OCI-LY3 (cell line): ENCODE results near the gene NR3C1.

Experiments
- H2AFZ ChIP-seq: fragments of 200-600, 300-600 bp; shearing (Covaris generic); 2 replicates; pipeline ENCODE4 v1.6.0; 2014; ENCODE audit warnings: antibody characterized with exemption, low read depth, low read length
- H3K27ac ChIP-seq: fragments of 200-600, 300-600 bp; sonication (generic); 2 replicates; pipeline ENCODE4 v1.5.1; 2014; ENCODE audit warnings: mild to moderate bottlenecking, low read length, moderate library complexity, mixed read lengths
- H3K27me3 ChIP-seq: fragments of 200-600, 300-600 bp; sonication (generic); 2 replicates; pipeline ENCODE4 v1.6.1; 2014; ENCODE audit warnings: low read depth, low read length, mixed read lengths
- H3K36me3 ChIP-seq: fragments of 200-600, 300-600 bp; sonication (generic); replicated peaks from 2 replicates; pipeline ENCODE3; 2014; ENCODE audit warnings: low read depth, low read length, mixed read lengths
- H3K4me1 ChIP-seq: fragments of 300-600, 200-600 bp; sonication (generic); 2 replicates; pipeline ENCODE4 v1.6.1; 2014; ENCODE audit warnings: low read length, mixed read lengths
- H3K4me2 ChIP-seq: fragments of 200-600, 300-600 bp; sonication (generic); 2 replicates; pipeline ENCODE4 v1.6.1; 2014; ENCODE audit warnings: low read length, mixed read lengths
- H3K4me3 ChIP-seq: fragments of 300-600, 200-600 bp; sonication (generic); 2 replicates; pipeline ENCODE4 v1.5.1; 2014; ENCODE audit warnings: antibody characterized with exemption, mild to moderate bottlenecking, low read length, moderate library complexity
- H3K79me2 ChIP-seq: fragments of 300-600, 200-600 bp; shearing (Covaris generic); 2 replicates; pipeline ENCODE4 v1.6.1; 2014; ENCODE audit warnings: mild to moderate bottlenecking, low read length, mixed read lengths
- H3K9ac ChIP-seq: fragments of 300-600, 200-600 bp; shearing (Covaris generic); 2 replicates; pipeline ENCODE4 v1.6.0; 2014; ENCODE audit warnings: mild to moderate bottlenecking, low read length, moderate library complexity
- H3K9me3 ChIP-seq: fragments of 200-600, 300-600 bp; shearing (Covaris generic); 2 replicates; pipeline ENCODE4 v1.6.1; 2014; ENCODE audit warnings: low read length, mixed read lengths; ENCODE audit not compliant: insufficient read depth
- H4K20me1 ChIP-seq: fragments of 200-600, 300-600 bp; sonication (generic); 2 replicates; pipeline ENCODE4 v1.6.1; 2016; ENCODE audit warnings: low read length, mixed read lengths; ENCODE audit not compliant: insufficient read depth
- CTCF ChIP-seq: fragments of 200-600, 300-600 bp; sonication (generic); IDR thresholded peaks from 2 replicates; pipeline ENCODE4 v1.5.1; 2014; ENCODE audit warnings: antibody characterized with exemption, low read length, low read depth
- EZH2phosphoT487 ChIP-seq: fragments of 200-600 bp; shearing (Covaris generic); IDR thresholded peaks from 2 replicates; pipeline ENCODE4 v1.6.1; 2018; ENCODE audit warnings: antibody characterized with exemption, mixed run types, low read depth

Gene NR3C1

GRCh38 chr5:143231416-143231815, 172.1 kb downstream of the NR3C1 start:
- Histone ChIP-seq H4K20me1 (no peaks in the 10 kb centered on the region), H2AFZ (0 out of 2 replicates have a peak overlapping the region, but pooled peaks have one; percentile 43), H3K4me3 (no peak overlapping the region), H3K27ac (peak overlapping the region; percentile 80; the same call in 1 of the 2 replicates), H3K36me3 (no peaks in the 10 kb centered on the region), H3K4me1 (peaks cover 46% of the 10 kb centered on the region), H3K79me2 (no peaks in the 10 kb centered on the region), H3K9me3 (peaks cover 7% of the 10 kb centered on the region; the same call in 1 of the 2 replicates), H3K9ac (no peak overlapping the region), H3K27me3 (no peaks in the 10 kb centered on the region), H3K4me2 (peak overlapping the region; percentile 89)
- TF ChIP-seq CTCF (no peak), EZH2phosphoT487 (no peak)

- Histone ChIP-seq H3K27me3 (no peaks in the 10 kb centered on the region), H4K20me1 (no peaks in the 10 kb centered on the region), H3K9me3 (peaks cover 7% of the 10 kb centered on the region; the same call in 1 of the 2 replicates), H3K27ac (peak overlapping the region; percentile 80), H3K9ac (peak overlapping the region; percentile 46), H3K79me2 (no peaks in the 10 kb centered on the region), H3K4me3 (peak overlapping the region; percentile 66), H2AFZ (peak overlapping the region; percentile 78), H3K4me1 (peaks cover 46% of the 10 kb centered on the region), H3K4me2 (peak overlapping the region; percentile 89), H3K36me3 (no peaks in the 10 kb centered on the region)
- no peak for TF ChIP-seq CTCF
- no peak for TF ChIP-seq EZH2phosphoT487
Observed at GRCh38 chr5:143230676-143230996, 172.8 kb downstream of the NR3C1 start.

- Histone ChIP-seq H2AFZ (peak overlapping the region; percentile 78), H3K27ac (peak overlapping the region; percentile 80), H3K79me2 (no peaks in the 10 kb centered on the region)
Observed at GRCh38 chr5:143229896-143230675, 173.4 kb downstream of the NR3C1 start.

More at GRCh38 chr5:143229896-143230675, 173.4 kb downstream of the NR3C1 start:
- H3K9ac ChIP-seq = peak overlapping the region; percentile 46
- no peaks in the 10 kb centered on the region for H3K36me3 ChIP-seq
- H3K27me3 ChIP-seq = no peaks in the 10 kb centered on the region
- H4K20me1 ChIP-seq = no peaks in the 10 kb centered on the region
- H3K4me2 ChIP-seq = peak overlapping the region; percentile 89
- H3K4me1 ChIP-seq = peaks cover 46% of the 10 kb centered on the region
- peak overlapping the region; percentile 66 for H3K4me3 ChIP-seq
- no peak for TF ChIP-seq CTCF
- TF ChIP-seq EZH2phosphoT487 = no peak
- peaks cover 7% of the 10 kb centered on the region; the same call in 1 of the 2 replicates for H3K9me3 ChIP-seq
